CD14-positive monocyte (primary cell): ENCODE results near the gene SH3PXD2A. TPM values are rescaled to one million over a fixed set of nuclear protein-coding genes. Genes with fewer than 3 reads are reported as not detected.

Source experiments
- DNase-seq, 3 donors: peaks; one replicate each; pipeline ENCODE4 v3.0.0-alpha.2; 2011 to 2022
- H2AFZ ChIP-seq: 2 replicates; pipeline ENCODE4 v1.6.0; 2012; ENCODE audit warnings: mild to moderate bottlenecking, low read depth, low read length, inconsistent platforms; ENCODE audit not compliant: insufficient read depth, poor library complexity, severe bottlenecking
- H3K27ac ChIP-seq, 2 donors: 1 replicate in 1 of 2; 2 replicates in 1 of 2; pipeline ENCODE4 v1.5.1; 2012 to 2013; ENCODE audit warnings: low read length in 2 of 2, control low read depth in 1 of 2, inconsistent platforms in 1 of 2, low read depth in 1 of 2, mild to moderate bottlenecking in 1 of 2
- H3K27me3 ChIP-seq, 2 donors: one replicate each; pipeline versions ENCODE4 v1.6.0 to v1.6.1; 2011 to 2013; ENCODE audit warnings: low read length in 2 of 2; ENCODE audit not compliant: control insufficient read depth in 2 of 2, insufficient read depth in 2 of 2
- H3K36me3 ChIP-seq, 2 donors: replicated peaks in 1 of 2; 1 replicate in 1 of 2; 2 replicates in 1 of 2; pipeline versions ENCODE4 v1.5.1 to v1.6.1; 2012 to 2013; ENCODE audit warnings: low read length in 2 of 2, control low read depth in 1 of 2, inconsistent platforms in 1 of 2, mild to moderate bottlenecking in 1 of 2; ENCODE audit not compliant: insufficient read depth in 2 of 2, control insufficient read depth in 1 of 2
- H3K4me1 ChIP-seq, 2 donors: 1 replicate in 1 of 2; 2 replicates in 1 of 2; pipeline versions ENCODE4 v1.5.1 to v1.6.1; 2012 to 2013; ENCODE audit warnings: low read length in 2 of 2, control low read depth in 1 of 2, inconsistent platforms in 1 of 2, mild to moderate bottlenecking in 1 of 2, moderate library complexity in 1 of 2; ENCODE audit not compliant: insufficient read depth in 2 of 2, control insufficient read depth in 1 of 2
- H3K4me2 ChIP-seq: replicated peaks from 2 replicates; pipeline ENCODE3; 2012; ENCODE audit warnings: low read length, moderate library complexity, mild to moderate bottlenecking; ENCODE audit not compliant: poor library complexity, severe bottlenecking; ENCODE audit errors: extremely low read depth
- H3K4me3 ChIP-seq, 3 experiments: fragments of 200-600 bp in 1 of 3; sonication (generic) in 1 of 3; replicated peaks in 1 of 3; 1 replicate in 2 of 3; 2 replicates in 1 of 3; pipeline ENCODE4 v1.5.1; 2011 to 2013; ENCODE audit warnings: low read length in 3 of 3, mild to moderate bottlenecking in 3 of 3, control low read depth in 2 of 3, low read depth in 2 of 3, inconsistent platforms in 1 of 3, moderate library complexity in 1 of 3
- H3K79me2 ChIP-seq: 2 replicates; pipeline ENCODE4 v1.6.0; 2012; ENCODE audit warnings: mild to moderate bottlenecking, control low read depth, inconsistent platforms, low read length, moderate library complexity; ENCODE audit not compliant: insufficient read depth
- H3K9ac ChIP-seq: 2 replicates; pipeline ENCODE4 v1.6.0; 2017; ENCODE audit warnings: low read length, mild to moderate bottlenecking; ENCODE audit not compliant: insufficient read depth, poor library complexity, severe bottlenecking
- H3K9me3 ChIP-seq, 2 donors: replicated peaks in 1 of 2; 1 replicate in 1 of 2; 2 replicates in 1 of 2; pipeline versions ENCODE4 v1.5.1 to v1.6.1; 2012 to 2013; ENCODE audit warnings: low read length in 2 of 2, control low read depth in 1 of 2; ENCODE audit not compliant: control insufficient read depth in 1 of 2, insufficient read depth in 1 of 2
- H4K20me1 ChIP-seq: 2 replicates; pipeline ENCODE4 v1.6.0; 2012; ENCODE audit warnings: mild to moderate bottlenecking, low read length, control low read depth, moderate library complexity; ENCODE audit not compliant: insufficient read depth
- H3K27ac Mint-ChIP-seq, 7 donors: one replicate each; pipeline ENCODE4 v1.8.0; 2020; ENCODE audit warnings: mild to moderate bottlenecking in 7 of 7, mixed read lengths in 7 of 7, moderate library complexity in 6 of 7, inconsistent platforms in 2 of 7
- H3K27me3 Mint-ChIP-seq, 3 donors: one replicate each; pipeline ENCODE4 v1.8.0; 2021 to 2022; ENCODE audit warnings: low read depth in 3 of 3, mild to moderate bottlenecking in 3 of 3, mixed read lengths in 3 of 3, moderate library complexity in 3 of 3, inconsistent platforms in 1 of 3
- H3K36me3 Mint-ChIP-seq, 2 donors: one replicate each; pipeline ENCODE4 v1.8.0; 2020; ENCODE audit warnings: mixed read lengths in 2 of 2, inconsistent platforms in 1 of 2, mild to moderate bottlenecking in 1 of 2
- H3K4me1 Mint-ChIP-seq: one replicate; pipeline ENCODE4 v1.8.0; 2020; ENCODE audit warnings: mild to moderate bottlenecking, mixed read lengths
- H3K4me3 Mint-ChIP-seq, 2 donors: one replicate each; pipeline ENCODE4 v1.8.0; 2020; ENCODE audit warnings: mild to moderate bottlenecking in 2 of 2, mixed read lengths in 2 of 2, moderate library complexity in 1 of 2
- H3K9me3 Mint-ChIP-seq, 7 donors: one replicate each; pipeline ENCODE4 v1.8.0; 2020 to 2022; ENCODE audit warnings: mixed read lengths in 7 of 7, mild to moderate bottlenecking in 6 of 7, moderate library complexity in 6 of 7, inconsistent platforms in 2 of 7
- WGBS: methylation state at CpG from one replicate; pipeline ENCODE4 v1.1.5; 2013; ENCODE audit warnings: missing lambda C conversion rate; ENCODE audit not compliant: insufficient coverage; 5-methylcytosine and 5-hydroxymethylcytosine counted together
- intact Hi-C, 2 donors: fragments of 100-400 bp; cut with micrococcal nuclease; formaldehyde crosslinking; loops; one replicate each; pipeline versions ENCODE4 v1.15.0 to v1.15.1; 2023
- polyA plus RNA-seq, 3 donors: library from polyadenylated mRNA; depleted of rRNA in 1 of 3; unstranded in 2 of 3; stranded (reverse) in 1 of 3; fragments of 300-500 nt in 2 of 3; fragments of >200 nt in 1 of 3; fragmentation: Illumina TruSeq in 2 of 3; gene quantifications; 1 replicate in 2 of 3; 2 replicates in 1 of 3; pipeline ENCODE4 v1.2.3, GENCODE V29; 2012 to 2021
- TF ChIP-seq, protein P1 (sequence below): fragments of 200-600 bp; IDR thresholded peaks from one replicate; pipeline ENCODE4 v1.8.0; 2022; ENCODE audit warnings: antibody characterized with exemption, mild to moderate bottlenecking

SH3PXD2A gene
- polyA plus RNA-seq, 3 donors: 0.01 to 0.76 (median 0.05) TPM

DNA sequence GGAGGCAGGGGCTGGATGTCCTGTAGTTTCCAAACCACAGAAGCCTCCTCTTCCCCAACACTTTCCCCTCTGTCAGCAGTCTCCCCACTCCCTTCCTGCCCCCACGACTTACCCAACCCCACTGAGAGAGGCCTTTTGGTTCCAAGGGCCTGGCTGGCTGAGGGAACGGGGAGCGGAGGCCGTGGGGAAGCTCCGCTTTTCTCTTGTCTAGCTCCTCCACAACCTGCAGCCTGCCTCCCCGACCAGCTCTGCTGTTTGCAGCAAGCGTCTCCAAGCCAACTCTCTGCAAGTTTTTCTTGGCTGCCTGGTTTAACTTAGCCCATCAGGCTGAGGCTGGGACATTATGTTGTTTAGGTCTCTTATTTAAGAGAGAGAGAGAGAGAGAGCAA is 235.0 kb downstream of the SH3PXD2A start:
- DNase-seq: no peak
- H3K4me3 ChIP-seq: no peak overlapping the region
- Mint-ChIP-seq H3K9me3 (peaks cover 0 to 2% (median 0%) of the 10 kb centered on the region in 7 donors), H3K4me3 (no peak overlapping the region), H3K27me3 (peaks cover 0 to 7% (median 1%) of the 10 kb centered on the region in 3 donors), H3K4me1 (no peaks in the 10 kb centered on the region), H3K27ac (no peak overlapping the region), H3K36me3 (no peaks in the 10 kb centered on the region)
- TF ChIP-seq, protein P1, sequence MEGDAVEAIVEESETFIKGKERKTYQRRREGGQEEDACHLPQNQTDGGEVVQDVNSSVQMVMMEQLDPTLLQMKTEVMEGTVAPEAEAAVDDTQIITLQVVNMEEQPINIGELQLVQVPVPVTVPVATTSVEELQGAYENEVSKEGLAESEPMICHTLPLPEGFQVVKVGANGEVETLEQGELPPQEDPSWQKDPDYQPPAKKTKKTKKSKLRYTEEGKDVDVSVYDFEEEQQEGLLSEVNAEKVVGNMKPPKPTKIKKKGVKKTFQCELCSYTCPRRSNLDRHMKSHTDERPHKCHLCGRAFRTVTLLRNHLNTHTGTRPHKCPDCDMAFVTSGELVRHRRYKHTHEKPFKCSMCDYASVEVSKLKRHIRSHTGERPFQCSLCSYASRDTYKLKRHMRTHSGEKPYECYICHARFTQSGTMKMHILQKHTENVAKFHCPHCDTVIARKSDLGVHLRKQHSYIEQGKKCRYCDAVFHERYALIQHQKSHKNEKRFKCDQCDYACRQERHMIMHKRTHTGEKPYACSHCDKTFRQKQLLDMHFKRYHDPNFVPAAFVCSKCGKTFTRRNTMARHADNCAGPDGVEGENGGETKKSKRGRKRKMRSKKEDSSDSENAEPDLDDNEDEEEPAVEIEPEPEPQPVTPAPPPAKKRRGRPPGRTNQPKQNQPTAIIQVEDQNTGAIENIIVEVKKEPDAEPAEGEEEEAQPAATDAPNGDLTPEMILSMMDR: no peak
- no peaks in the 10 kb centered on the region for H3K27me3 ChIP-seq
- H4K20me1 ChIP-seq: no peaks in the 10 kb centered on the region
- H2AFZ ChIP-seq: no peak overlapping the region
- intact Hi-C loops: no loop called here
- H3K9ac ChIP-seq: no peak overlapping the region
- no peak overlapping the region for H3K4me2 ChIP-seq
- no peaks in the 10 kb centered on the region for H3K4me1 ChIP-seq
- H3K9me3 ChIP-seq: no peaks in the 10 kb centered on the region
- no peaks in the 10 kb centered on the region for H3K79me2 ChIP-seq
- H3K27ac ChIP-seq: no peak overlapping the region
- WGBS: 40% methylated on average over 5 of the region's 7 CpGs
- no peaks in the 10 kb centered on the region for H3K36me3 ChIP-seq

DNA sequence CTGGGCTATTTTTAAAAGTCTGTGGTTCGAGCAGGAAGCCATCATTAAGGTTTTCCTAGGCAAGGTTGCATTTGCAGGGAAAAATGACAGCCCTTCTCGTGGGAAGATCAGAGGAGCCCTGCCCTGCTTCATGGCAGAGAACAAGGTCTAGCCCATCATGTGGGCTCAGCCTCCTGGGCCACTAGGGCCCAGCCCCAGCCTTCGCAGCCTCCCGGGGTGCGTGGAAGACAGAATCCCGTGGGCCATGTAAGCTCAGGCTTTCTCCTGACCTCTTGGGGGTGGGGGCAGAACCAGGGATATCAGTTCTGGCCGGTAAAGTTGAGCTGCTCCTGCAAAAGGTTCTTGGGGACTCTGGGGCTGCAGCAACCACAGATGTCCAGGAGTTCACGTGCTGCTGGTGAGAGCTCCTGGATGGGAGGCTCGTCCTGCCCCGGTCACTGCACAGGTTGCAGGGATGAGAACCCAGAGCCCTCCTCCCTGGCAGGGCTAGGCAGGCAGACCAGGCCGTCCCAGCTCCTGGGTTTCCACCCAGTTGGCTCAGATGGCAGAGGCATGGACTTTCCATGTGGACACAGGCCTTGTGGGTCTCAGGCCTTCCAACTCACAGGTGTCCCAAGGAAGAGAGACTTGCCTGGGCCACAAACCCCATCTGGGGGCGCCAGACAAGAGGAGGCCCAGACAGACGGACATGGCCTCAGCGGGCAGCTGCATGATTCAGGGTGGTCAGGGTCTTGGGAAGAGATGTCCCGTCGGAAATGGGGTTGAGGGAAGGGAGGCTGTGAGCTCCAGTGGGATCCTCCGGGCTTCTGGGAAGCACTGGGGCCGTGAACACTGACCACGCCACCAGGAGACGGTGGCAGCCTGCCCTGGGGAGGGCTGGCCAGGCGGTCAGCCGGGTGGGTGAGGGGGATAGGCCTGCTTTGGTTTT is 235.7 kb downstream of the SH3PXD2A start:
- Histone ChIP-seq H3K4me3 (no peak overlapping the region), H3K27me3 (no peaks in the 10 kb centered on the region), H4K20me1 (no peaks in the 10 kb centered on the region), H3K9ac (no peak overlapping the region), H2AFZ (no peak overlapping the region), H3K79me2 (no peaks in the 10 kb centered on the region), H3K27ac (no peak overlapping the region), H3K4me2 (no peak overlapping the region), H3K36me3 (no peaks in the 10 kb centered on the region), H3K4me1 (no peaks in the 10 kb centered on the region), H3K9me3 (no peaks in the 10 kb centered on the region)
- peaks cover 0 to 2% (median 0%) of the 10 kb centered on the region in 7 donors for H3K9me3 Mint-ChIP-seq
- H3K4me3 Mint-ChIP-seq: no peak overlapping the region
- intact Hi-C loops: no loop called here
- no peaks in the 10 kb centered on the region for H3K36me3 Mint-ChIP-seq
- no peak for DNase-seq
- no peak overlapping the region for H3K27ac Mint-ChIP-seq
- peaks cover 0 to 9% (median 1%) of the 10 kb centered on the region in 3 donors for H3K27me3 Mint-ChIP-seq
- H3K4me1 Mint-ChIP-seq: no peaks in the 10 kb centered on the region
- TF ChIP-seq, protein P1: no peak
- 90% methylated on average over 18 of the region's 22 CpGs for WGBS
